ENCODE data around the gene ALKBH6.

DNA sequence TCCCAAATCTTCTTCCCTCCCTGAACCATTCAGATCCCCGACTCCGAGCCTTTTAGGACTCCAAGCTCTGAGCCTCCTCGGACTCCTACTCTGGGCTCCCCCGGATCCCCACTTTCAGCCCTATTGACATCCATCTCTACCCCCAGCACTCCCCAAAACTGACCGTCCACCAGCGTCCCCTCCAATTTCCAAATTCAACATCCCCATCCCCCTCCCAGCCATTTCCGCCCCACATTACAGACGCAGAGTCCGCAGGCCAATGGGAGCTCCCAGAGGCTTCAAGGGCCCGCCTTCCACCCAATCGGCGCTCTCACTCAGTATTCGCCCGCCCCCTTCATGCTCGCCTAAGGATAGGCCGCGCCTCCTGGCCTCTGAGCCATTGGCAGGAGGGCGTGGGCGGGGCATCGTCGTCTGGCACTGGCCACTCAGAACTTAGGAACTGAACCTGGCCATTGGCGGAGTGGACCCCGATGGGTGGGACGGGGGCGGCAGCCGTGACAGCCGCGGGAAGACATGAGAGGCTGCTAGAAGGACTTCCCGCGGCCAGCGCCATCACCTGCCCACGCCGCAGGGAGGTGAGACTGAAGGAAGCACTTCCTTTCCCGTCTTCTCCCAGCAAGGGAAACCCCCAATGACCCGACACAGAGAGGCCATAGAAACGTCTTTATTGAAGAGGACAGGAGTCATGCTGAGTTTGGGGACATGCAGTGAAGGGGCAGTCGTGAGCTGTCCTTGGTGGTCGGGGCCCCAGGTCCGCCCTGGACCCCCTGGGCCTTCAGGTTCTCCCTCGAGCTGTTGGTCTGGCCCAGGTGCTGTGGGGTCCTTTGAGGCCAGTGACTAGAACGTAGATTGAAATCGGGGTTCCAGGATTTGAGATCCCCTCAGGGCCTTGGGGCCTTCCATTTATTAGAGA, at the start of gene ALKBH6:
- TF ChIP-seq, protein P1, sequence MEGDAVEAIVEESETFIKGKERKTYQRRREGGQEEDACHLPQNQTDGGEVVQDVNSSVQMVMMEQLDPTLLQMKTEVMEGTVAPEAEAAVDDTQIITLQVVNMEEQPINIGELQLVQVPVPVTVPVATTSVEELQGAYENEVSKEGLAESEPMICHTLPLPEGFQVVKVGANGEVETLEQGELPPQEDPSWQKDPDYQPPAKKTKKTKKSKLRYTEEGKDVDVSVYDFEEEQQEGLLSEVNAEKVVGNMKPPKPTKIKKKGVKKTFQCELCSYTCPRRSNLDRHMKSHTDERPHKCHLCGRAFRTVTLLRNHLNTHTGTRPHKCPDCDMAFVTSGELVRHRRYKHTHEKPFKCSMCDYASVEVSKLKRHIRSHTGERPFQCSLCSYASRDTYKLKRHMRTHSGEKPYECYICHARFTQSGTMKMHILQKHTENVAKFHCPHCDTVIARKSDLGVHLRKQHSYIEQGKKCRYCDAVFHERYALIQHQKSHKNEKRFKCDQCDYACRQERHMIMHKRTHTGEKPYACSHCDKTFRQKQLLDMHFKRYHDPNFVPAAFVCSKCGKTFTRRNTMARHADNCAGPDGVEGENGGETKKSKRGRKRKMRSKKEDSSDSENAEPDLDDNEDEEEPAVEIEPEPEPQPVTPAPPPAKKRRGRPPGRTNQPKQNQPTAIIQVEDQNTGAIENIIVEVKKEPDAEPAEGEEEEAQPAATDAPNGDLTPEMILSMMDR (IDR thresholded peaks at IDR 0.05; ENCODE audit: poor library complexity) = no peak
- TF ChIP-seq EZH2 (IDR thresholded peaks at IDR 0.05; ENCODE audit: borderline replicate concordance) = no peak
